Measurements from ENCODE around the gene KCNQ1OT1. TPM values are rescaled to one million over a fixed set of nuclear protein-coding genes. Genes with fewer than 3 reads are reported as not detected.

The KCNQ1OT1 gene
- polyA plus RNA-seq, 1 donor from 2014 or later, result 0.09 TPM

DNA sequence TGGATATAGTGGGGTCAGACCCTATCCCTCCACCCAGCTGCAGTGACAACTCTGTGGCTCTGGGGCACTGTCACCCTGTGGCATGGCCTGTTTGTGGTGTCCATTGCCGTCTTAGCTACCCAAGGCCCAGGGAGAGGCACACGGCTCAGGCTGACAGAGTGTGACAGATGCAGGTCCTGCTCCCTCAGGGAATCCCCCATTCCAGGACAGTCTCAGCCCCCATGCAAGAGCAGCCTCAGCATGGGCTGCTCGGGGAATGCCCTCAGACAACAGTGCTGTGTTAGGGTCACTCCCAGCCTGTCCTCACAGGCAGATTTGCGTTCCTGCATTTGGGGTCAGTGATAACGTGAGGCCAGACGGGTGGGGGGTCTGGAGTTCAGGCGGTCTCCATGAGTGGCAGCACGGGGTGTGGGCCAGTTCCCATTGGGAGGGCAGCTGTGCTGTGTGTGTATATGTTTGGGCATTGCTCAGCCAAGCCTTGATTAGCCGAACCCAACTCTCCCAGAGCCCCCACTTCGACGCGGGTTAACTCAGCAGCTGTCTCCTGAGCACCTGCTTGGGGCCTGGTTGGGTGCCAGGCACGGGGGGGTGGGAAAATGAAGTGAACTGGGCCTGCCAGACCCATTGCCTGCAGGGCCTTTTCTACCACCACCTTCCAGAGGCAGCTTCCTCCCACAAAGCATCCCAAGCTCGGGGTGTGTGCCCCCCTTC, 5.3 kb upstream of the KCNQ1OT1 start:
- Mint-ChIP-seq H3K4me1 (peaks cover 3 to 9% (median 5%) of the 10 kb centered on the region in 3 donors), H3K4me3 (no peak overlapping the region), H3K36me3 (peaks cover 11% of the 10 kb centered on the region), H3K27me3 (no peaks in the 10 kb centered on the region), H3K27ac (peak overlapping the region in 1 of 3 donors; percentile 58), H3K9me3 (peaks cover 0 to 6% (median 2%) of the 10 kb centered on the region in 3 donors)

DNA sequence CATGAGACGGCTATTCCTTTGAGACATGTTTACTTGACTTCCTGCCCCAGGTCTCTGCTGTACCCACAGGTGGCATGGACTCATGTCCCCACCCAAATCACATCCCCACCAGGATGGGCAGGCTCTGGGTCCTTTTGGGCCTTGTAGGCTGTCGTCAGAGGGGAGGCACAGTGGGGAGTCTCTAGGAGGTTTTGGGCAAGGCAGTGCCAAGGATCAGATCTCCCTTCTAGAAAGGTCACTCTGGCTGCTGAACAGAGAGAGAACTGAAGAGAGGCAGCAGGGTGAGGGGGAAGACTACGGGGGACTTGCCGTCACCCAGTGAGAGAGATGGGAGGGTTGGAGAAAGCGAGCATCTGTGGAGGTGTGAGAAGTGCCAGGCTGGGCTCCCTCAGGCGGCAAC, 4.6 kb upstream of the KCNQ1OT1 start:
- peaks cover 0 to 2% (median 0%) of the 10 kb centered on the region in 3 donors for H3K9me3 Mint-ChIP-seq
- H3K4me3 Mint-ChIP-seq, result peak overlapping the region in 2 of 4 donors; percentile 16 to 29
- no peaks in the 10 kb centered on the region for H3K27me3 Mint-ChIP-seq
- H3K36me3 Mint-ChIP-seq, result peaks cover 7% of the 10 kb centered on the region
- H3K4me1 Mint-ChIP-seq, result peaks cover 3 to 9% (median 5%) of the 10 kb centered on the region in 3 donors
- peak overlapping the region in 1 of 3 donors; percentile 76 for H3K27ac Mint-ChIP-seq

DNA sequence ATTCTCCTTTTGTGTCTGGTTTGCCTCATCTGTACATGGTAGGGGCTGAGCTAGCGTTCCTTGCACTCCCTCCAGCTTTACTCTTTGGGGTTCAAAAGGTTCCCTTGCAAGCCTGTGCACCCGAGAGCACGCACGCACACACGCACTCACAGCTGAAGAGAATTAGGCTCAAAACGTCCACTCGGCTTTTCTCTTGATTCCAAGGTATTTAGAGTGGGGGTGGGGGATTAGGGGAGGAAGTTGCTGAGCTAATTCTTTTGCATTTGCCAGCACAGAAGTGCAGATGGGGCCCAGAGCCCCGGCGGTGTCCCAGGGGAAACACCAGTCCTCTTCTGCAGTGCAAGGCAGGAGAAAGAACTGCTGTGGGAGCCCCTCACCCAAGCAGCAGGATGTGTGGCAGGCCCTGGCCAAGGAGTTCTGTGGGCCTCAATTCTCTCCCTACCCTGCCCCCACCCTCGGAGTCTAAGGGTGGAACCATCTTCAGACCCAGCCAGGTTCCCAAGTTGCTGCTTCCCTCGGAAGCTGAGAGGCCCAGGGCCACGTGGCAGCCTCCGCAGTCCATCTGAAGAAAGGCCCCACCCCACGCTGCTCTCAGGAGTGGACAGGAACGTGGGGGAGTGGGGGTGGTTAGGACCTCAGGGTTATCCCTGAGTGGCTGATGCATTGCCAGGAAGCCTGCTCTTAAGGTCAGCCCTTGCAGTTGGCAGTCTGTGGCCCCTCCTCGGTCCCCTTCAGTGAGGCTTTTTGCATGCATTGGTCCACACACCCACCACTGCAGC, 3.8 kb upstream of the KCNQ1OT1 start:
- Mint-ChIP-seq H3K36me3 (peaks cover 7% of the 10 kb centered on the region), H3K9me3 (peaks cover 0 to 2% (median 0%) of the 10 kb centered on the region in 3 donors), H3K27me3 (no peaks in the 10 kb centered on the region), H3K4me1 (peaks cover 5 to 9% (median 7%) of the 10 kb centered on the region in 3 donors), H3K4me3 (peak overlapping the region in 2 of 4 donors; percentile 51 to 72), H3K27ac (no peak overlapping the region)

DNA sequence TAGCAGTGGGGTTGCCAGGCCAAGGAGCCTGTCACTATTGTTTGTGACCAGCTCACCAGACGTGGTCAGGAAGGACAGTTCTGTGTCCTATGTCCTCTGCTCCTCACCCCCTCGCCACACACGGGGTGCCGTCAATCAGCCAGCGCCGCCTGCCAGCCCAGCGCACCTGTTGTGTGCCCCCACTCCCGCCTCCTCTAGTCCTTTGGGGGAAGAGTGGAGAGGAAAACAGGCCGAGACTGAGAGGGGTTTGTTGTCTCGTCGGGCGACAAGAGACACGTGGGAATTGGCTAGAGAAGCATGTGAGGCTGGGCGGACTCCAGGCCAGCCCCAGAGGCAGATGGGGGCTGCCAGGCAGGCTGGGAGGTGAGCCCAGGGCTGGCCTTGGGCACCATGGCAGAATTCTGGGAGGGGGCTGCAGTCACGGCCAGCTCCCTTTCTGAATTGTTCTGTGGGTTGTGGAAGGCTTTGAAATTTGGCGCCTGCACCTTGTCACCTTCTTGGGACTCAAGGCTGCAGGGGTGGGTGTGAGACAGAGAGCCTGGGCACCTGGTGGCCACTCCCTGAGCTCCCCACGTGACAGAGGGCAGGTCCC, 3.1 kb upstream of the KCNQ1OT1 start:
- peaks cover 5 to 9% (median 7%) of the 10 kb centered on the region in 3 donors for H3K4me1 Mint-ChIP-seq
- peak overlapping the region in 2 of 4 donors; percentile 51 to 72 for H3K4me3 Mint-ChIP-seq
- no peaks in the 10 kb centered on the region for H3K27me3 Mint-ChIP-seq
- peaks cover 0 to 2% (median 0%) of the 10 kb centered on the region in 3 donors for H3K9me3 Mint-ChIP-seq
- peaks cover 7% of the 10 kb centered on the region for H3K36me3 Mint-ChIP-seq
- peak overlapping the region in 1 of 3 donors; percentile 3 for H3K27ac Mint-ChIP-seq

DNA sequence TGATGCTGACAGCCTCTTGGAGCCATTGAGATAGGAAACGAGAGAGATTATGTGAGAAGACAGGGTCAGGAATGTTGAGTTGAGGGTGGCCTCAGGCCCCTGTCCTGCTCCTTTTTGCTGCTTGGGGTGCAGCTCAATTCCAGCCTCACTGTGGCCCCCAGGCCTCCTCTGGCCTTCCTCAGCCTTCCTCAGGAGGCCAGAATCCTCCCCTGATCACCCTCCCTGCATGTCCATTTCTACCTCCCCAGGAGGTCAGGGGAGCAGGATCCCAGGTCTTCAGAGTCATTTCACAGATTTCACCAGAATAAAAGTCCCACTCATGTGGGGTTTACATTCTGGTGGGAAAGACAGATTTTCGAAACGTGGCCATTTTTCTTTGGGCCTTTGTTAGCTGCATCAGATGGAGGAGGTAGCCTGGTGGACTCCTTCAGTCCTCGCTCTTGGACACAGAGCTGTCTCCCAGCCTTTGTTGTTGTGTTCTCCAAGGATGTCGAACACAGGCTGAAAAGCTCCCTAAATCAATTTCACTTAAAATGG, 2.2 kb upstream of the KCNQ1OT1 start:
- Mint-ChIP-seq H3K27me3 (no peaks in the 10 kb centered on the region), H3K27ac (peak overlapping the region in 2 of 3 donors; percentile 3 to 70), H3K9me3 (peaks cover 0 to 2% (median 0%) of the 10 kb centered on the region in 3 donors), H3K36me3 (peaks cover 5% of the 10 kb centered on the region), H3K4me3 (peak overlapping the region in 3 of 4 donors; percentile 44 to 82 (median 55)), H3K4me1 (peaks cover 7 to 13% (median 9%) of the 10 kb centered on the region in 3 donors)

DNA sequence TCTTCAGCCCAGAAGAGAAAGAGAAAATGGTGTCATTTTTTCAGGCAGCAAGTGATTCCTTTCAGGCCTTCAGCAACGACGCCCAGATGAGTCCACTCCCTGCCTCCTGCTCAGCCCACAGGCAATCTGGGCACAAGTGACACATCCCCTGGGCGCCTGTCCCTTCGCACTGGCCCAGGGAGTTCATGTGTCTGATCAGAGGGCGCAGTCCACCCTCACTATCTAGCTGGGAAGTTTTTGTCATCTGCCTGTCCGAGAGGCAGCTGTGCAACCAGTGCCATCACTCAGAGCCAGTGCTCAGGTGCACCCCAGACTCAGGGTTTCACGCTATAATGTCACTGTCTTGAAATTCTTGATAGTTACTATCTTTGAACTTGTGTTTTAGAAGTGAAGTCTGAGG, 1.4 kb upstream of the KCNQ1OT1 start:
- peak overlapping the region; percentile 69 to 91 (median 82) for H3K4me3 Mint-ChIP-seq
- H3K9me3 Mint-ChIP-seq, result peaks cover 0 to 2% (median 0%) of the 10 kb centered on the region in 3 donors
- H3K4me1 Mint-ChIP-seq, result peaks cover 7 to 18% (median 12%) of the 10 kb centered on the region in 3 donors
- peak overlapping the region; percentile 53 to 74 (median 70) for H3K27ac Mint-ChIP-seq
- peaks cover 5% of the 10 kb centered on the region for H3K36me3 Mint-ChIP-seq
- no peaks in the 10 kb centered on the region for H3K27me3 Mint-ChIP-seq

DNA sequence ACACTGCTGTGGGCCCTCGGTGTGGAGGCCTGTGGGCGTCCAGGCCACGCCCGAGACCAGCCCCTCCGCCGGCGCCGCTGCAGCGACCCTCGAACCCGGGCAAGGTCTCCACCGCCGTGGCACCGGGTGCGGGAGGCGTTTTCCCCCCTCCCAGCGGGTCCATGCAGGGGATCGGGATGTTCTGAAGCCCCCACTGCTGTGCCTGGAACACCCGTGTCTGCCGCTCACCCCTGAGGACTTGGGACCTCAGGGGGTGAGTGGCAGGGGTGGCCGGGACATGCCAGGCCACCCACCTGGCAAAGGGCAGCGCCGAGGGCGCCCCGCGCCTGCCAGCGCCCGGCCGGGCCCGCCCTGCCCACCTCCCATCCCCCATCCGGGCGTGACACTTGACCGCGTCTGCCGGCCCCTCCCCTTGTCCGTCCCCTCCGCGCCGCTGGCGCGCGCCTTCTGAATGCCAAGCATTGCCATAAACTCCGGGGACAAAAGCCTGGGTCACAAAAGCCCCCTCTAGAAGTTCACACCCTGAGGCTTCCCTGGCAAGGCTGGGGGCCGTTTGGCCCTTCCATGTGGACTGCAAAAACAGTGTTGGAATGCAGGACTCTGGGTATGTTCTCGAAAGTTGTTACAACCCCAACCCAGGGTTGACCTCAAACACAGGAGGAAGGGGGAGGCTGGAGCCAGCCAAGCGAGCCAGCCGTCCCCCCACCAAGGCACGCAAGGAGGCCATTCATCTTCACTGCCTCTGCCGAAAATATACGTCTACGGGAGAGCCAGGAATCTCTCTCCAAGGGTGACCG, 819 bp upstream of the KCNQ1OT1 start:
- Mint-ChIP-seq H3K9me3 (peaks cover 0 to 2% (median 0%) of the 10 kb centered on the region in 3 donors), H3K27ac (peak overlapping the region; percentile 74 to 81 (median 76))

DNA sequence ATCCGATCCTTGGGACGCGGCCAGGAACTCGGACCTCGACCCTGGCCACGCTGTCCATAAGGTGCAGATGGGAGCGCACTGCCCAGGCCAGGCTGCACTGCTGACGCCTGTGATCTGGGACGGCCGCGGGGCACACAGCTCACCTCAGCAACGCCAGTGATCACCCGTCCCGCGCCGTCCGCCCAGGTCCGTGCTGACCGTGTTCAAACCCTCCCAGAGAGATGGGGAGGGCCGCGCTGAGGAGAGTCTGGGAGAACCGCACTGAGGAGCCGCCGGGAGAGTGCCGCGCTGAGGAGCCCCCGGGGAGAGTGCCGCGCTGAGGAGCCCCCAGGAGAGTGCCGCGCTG, 636 bp downstream of the KCNQ1OT1 start:
- peak overlapping the region; percentile 76 to 90 (median 82) for H3K4me3 Mint-ChIP-seq
- peaks cover 4% of the 10 kb centered on the region for H3K36me3 Mint-ChIP-seq
- peaks cover 15 to 34% (median 16%) of the 10 kb centered on the region in 3 donors for H3K4me1 Mint-ChIP-seq
- H3K27me3 Mint-ChIP-seq, result no peaks in the 10 kb centered on the region
- H3K27ac Mint-ChIP-seq, result peak overlapping the region in 2 of 3 donors; percentile 59 to 76
- no peaks in the 10 kb centered on the region for H3K9me3 Mint-ChIP-seq

More for the DNA sequence above, 819 bp upstream of the KCNQ1OT1 start:
- Mint-ChIP-seq H3K27me3 (no peaks in the 10 kb centered on the region), H3K4me3 (peak overlapping the region; percentile 73 to 91 (median 86)), H3K36me3 (peaks cover 3% of the 10 kb centered on the region), H3K4me1 (peaks cover 7 to 22% (median 10%) of the 10 kb centered on the region in 3 donors)

DNA sequence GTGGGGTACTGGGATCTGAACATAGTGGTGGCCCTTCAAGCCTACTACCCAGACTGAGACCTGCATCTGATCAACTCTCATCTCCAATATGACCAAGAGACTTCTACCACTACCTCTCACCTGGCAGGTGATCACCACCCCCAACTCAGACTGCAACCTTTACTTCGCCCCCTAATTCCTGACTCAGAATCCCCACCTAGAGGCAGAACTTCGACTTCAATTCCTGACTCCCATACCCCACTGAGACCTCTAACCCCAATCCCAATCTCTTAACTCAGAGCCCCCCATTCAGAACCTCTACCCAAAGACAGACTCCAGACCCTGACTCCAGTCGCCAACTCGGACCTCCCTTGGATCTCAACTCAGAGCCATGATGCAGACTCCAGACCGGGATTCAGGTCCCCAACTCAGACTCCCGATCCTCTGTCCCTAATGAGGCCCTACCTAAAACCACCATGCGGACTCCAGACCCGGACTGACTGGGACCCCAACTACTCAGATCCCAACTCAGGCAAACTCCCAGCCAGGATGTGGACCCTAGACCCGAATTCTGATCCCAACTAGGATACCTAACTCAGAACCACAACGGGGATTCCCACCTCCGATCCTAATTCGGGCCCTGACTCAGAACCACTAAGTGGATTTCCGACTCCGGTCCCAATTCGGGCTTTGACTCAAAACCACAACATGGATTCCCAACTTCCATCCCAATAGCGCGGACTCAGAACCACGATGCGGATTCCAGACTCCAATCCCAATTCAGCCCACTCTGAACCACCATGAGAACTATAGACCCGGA, 1.2 kb downstream of the KCNQ1OT1 start:
- Mint-ChIP-seq H3K27ac (peak overlapping the region in 2 of 3 donors; percentile 76 to 88), H3K36me3 (peaks cover 4% of the 10 kb centered on the region), H3K4me1 (peaks cover 17 to 37% (median 18%) of the 10 kb centered on the region in 3 donors), H3K9me3 (no peaks in the 10 kb centered on the region), H3K4me3 (peak overlapping the region; percentile 76 to 90 (median 83)), H3K27me3 (no peaks in the 10 kb centered on the region)

DNA sequence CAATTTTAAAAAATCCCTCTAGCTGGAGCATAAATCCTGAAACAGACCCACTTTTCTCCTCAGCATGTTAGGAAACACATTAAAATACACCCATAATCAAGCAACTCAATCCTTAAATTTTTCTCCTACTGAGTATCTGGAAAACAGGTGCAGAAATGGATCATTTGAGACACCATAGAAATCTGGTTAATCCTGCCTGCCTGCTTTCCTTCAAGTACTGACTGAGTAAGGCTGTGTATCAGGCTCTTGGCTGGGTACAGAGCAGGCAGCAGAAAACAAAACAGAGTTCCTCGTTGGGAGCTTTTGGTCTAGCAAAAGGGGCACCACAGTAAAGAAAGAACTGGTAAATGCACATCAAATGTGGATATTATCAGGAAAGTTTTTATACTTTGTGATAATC, 1.9 kb downstream of the KCNQ1OT1 start:
- peak overlapping the region in 1 of 4 donors; percentile 76 for H3K4me3 Mint-ChIP-seq
- no peaks in the 10 kb centered on the region for H3K27me3 Mint-ChIP-seq
- H3K36me3 Mint-ChIP-seq, result peaks cover 4% of the 10 kb centered on the region
- H3K4me1 Mint-ChIP-seq, result peaks cover 17 to 37% (median 18%) of the 10 kb centered on the region in 3 donors
- H3K9me3 Mint-ChIP-seq, result no peaks in the 10 kb centered on the region
- peak overlapping the region in 2 of 3 donors; percentile 76 to 88 for H3K27ac Mint-ChIP-seq

DNA sequence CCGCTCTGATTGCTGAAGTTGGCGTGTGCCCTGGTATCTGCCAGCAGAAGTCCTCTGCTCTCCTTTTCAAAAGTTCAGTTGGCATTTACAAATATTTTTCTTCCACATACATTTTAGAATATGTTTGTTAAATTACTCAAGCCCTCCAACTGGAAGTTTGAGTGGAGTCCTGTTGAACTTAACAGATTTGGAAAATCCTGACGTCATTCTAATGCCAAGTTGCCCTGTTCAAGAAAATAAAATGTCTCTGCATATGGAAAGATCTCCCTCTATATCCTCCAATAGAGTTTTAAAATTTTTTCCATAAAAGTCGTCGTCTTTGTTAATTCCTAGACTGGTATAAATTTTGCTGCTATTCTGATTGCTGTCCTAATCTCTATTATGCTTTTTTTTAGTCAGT, 3.3 kb downstream of the KCNQ1OT1 start:
- Mint-ChIP-seq H3K27me3 (no peaks in the 10 kb centered on the region), H3K9me3 (no peaks in the 10 kb centered on the region), H3K4me3 (no peak overlapping the region), H3K27ac (no peak overlapping the region), H3K36me3 (peaks cover 1% of the 10 kb centered on the region), H3K4me1 (peaks cover 15 to 32% (median 18%) of the 10 kb centered on the region in 3 donors)

DNA sequence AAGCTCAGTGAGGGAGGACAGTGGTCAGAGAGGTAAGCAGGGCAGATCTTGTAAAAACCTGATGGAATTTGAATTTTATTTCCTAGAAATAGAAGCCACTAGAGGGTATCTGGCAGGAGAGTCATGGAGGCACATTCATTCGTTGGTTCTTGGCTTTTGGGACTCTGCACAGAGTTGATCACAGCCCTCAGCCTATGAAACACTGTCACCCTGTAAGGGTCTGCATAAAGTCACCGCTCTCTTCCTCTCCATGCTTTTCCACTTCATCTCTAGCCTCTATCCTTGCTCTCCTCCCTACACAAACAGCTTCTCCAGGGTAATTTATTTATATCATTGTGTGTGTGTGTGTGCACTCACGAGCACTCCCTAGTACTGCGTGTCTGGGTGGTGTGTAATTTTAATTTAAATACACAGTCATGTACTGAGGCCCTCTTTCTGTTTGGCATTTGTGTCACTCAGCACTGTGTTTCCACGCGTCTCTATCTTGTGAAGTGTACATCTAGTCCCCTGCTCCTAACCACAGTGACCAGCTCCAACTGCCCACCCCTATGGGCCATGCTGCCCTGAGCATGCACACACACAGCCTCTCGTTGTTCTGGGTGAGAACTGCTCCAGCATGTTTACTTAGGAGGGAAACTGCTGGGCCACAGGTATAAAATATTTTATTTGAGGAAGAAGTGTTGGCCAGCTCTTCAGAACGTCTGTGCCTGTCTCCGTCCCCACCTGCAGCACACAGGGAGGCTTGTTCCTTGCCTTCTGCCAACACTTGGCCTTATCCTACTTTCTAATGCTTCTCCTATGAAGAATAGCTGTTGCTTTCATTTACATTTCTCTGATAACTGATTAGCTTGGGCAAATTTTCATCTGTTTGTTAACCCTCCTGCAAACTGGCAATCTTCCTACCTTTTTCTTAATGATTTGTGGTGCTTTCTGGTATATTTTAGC, 4.5 kb downstream of the KCNQ1OT1 start:
- Mint-ChIP-seq H3K4me1 (peaks cover 15 to 32% (median 16%) of the 10 kb centered on the region in 3 donors), H3K4me3 (peak overlapping the region in 1 of 4 donors; percentile 50), H3K9me3 (no peaks in the 10 kb centered on the region), H3K36me3 (peaks cover 2% of the 10 kb centered on the region), H3K27ac (peak overlapping the region in 1 of 3 donors; percentile 26), H3K27me3 (no peaks in the 10 kb centered on the region)
